HG03575 (cell line): ENCODE data around the gene FOXP2.
"Not testable (repeated sequence)": the region's sequence is repeated elsewhere in the genome, so short reads cannot be mapped to it uniquely, and the experiment has no call there.

Experiments
- ATAC-seq: cut with Tn5 transposase; IDR thresholded peaks from one replicate; pipeline ENCODE4 v1.9.1; 2021; ENCODE audit not compliant: unreplicated experiment, insufficient number of reproducible peaks, low FRiP score; ENCODE audit errors: extremely low read depth

Gene FOXP2

GRCh38 chr7:114554781-114555537 lies 140.3 kb downstream of the FOXP2 start:
- no peak for ATAC-seq

GRCh38 chr7:114567416-114567815 lies 152.8 kb downstream of the FOXP2 start:
- no peak for ATAC-seq

- no peak for ATAC-seq
These were observed 154.6 kb downstream of the FOXP2 start for GRCh38 chr7:114569220-114569619.

GRCh38 chr7:114574384-114574783 lies 159.8 kb downstream of the FOXP2 start:
- no peak for ATAC-seq

- no peak for ATAC-seq
These were observed 160.5 kb downstream of the FOXP2 start for GRCh38 chr7:114575098-114575497.

GRCh38 chr7:114580963-114581362 lies 166.3 kb downstream of the FOXP2 start:
- not testable (repeated sequence) for ATAC-seq

GRCh38 chr7:114588506-114588905 lies 173.9 kb downstream of the FOXP2 start:
- no peak for ATAC-seq

- no peak for ATAC-seq
These were observed 174.8 kb downstream of the FOXP2 start for GRCh38 chr7:114589436-114589835.

- no peak for ATAC-seq
These were observed 175.7 kb downstream of the FOXP2 start for GRCh38 chr7:114590298-114590697.

- ATAC-seq: no peak
These were observed 184.3 kb downstream of the FOXP2 start for GRCh38 chr7:114598946-114599345.

- no peak for ATAC-seq
These were observed 191.5 kb downstream of the FOXP2 start for GRCh38 chr7:114606100-114606499.

GRCh38 chr7:114608822-114609221 lies 194.2 kb downstream of the FOXP2 start:
- not testable (repeated sequence) for ATAC-seq

- ATAC-seq: no peak
These were observed 205.6 kb downstream of the FOXP2 start for GRCh38 chr7:114620208-114620607.

- ATAC-seq: no peak
These were observed 207.6 kb downstream of the FOXP2 start for GRCh38 chr7:114622221-114622620.

GRCh38 chr7:114623146-114623545 lies 208.5 kb downstream of the FOXP2 start:
- ATAC-seq: no peak

GRCh38 chr7:114627231-114627630 lies 212.6 kb downstream of the FOXP2 start:
- ATAC-seq: no peak

GRCh38 chr7:114628362-114628761 lies 213.7 kb downstream of the FOXP2 start:
- ATAC-seq: no peak

- no peak for ATAC-seq
These were observed 215.1 kb downstream of the FOXP2 start for GRCh38 chr7:114629762-114630161.

GRCh38 chr7:114630201-114630990 lies 215.8 kb downstream of the FOXP2 start:
- ATAC-seq: no peak

GRCh38 chr7:114631249-114631822 lies 216.7 kb downstream of the FOXP2 start:
- no peak for ATAC-seq
